Mammary epithelial cell (primary cell): ENCODE data around the gene MRGPRX3.

ENCODE experiments used
- EZH2 ChIP-seq: IDR thresholded peaks from 2 replicates; pipeline ENCODE4 v1.6.1; 2012; ENCODE audit warnings: low read length, inconsistent platforms, borderline replicate concordance
- TF ChIP-seq, protein P1 (sequence below), 2 donors: IDR thresholded peaks in 1 of 2; conservative IDR thresholded peaks in 1 of 2; 2 replicates each; pipeline ENCODE4 v1.5.1; 2011 to 2012; ENCODE audit warnings: inconsistent platforms in 2 of 2, low read length in 2 of 2, mild to moderate bottlenecking in 2 of 2, control low read depth in 1 of 2, low read depth in 1 of 2; ENCODE audit not compliant: insufficient read depth in 1 of 2; ENCODE audit errors: extremely low read depth in 1 of 2

- TF ChIP-seq, protein P1, sequence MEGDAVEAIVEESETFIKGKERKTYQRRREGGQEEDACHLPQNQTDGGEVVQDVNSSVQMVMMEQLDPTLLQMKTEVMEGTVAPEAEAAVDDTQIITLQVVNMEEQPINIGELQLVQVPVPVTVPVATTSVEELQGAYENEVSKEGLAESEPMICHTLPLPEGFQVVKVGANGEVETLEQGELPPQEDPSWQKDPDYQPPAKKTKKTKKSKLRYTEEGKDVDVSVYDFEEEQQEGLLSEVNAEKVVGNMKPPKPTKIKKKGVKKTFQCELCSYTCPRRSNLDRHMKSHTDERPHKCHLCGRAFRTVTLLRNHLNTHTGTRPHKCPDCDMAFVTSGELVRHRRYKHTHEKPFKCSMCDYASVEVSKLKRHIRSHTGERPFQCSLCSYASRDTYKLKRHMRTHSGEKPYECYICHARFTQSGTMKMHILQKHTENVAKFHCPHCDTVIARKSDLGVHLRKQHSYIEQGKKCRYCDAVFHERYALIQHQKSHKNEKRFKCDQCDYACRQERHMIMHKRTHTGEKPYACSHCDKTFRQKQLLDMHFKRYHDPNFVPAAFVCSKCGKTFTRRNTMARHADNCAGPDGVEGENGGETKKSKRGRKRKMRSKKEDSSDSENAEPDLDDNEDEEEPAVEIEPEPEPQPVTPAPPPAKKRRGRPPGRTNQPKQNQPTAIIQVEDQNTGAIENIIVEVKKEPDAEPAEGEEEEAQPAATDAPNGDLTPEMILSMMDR (conservative IDR thresholded peaks at IDR 0.05 in 1 of 2, IDR thresholded peaks at IDR 0.05 in 1 of 2; ENCODE audit: extremely low read depth in 1 of 2, insufficient read depth in 1 of 2, low read depth in 1 of 2, low read length in 2 of 2), result no peak
- no peak for TF ChIP-seq EZH2
Observed at GRCh38 chr11:18093959-18094358, 38.4 kb upstream of the MRGPRX3 start.
